GM12878 (cell line): ENCODE data around the gene GGCX. TPM values are rescaled to one million over a fixed set of nuclear protein-coding genes. Genes with fewer than 3 reads are reported as not detected.

Source experiments
- ATAC-seq: fragments of 200-7000 bp; cut with Tn5 transposase; 3 replicates; pipeline ENCODE4 v1.9.1; 2020; ENCODE audit warnings: mild to moderate bottlenecking, moderate library complexity
- BruUV-seq: library from RNA; stranded (reverse); fragments of 400-500 nt; replicated peaks from 2 replicates; lab custom pipeline; 2021; lab: Mats Ljungman, UMichigan
- CTCF ChIA-PET: fragments of 300-600 bp; sonication (Branson Sonifier 250); formaldehyde crosslinking; extraction: SDS; loops from one replicate; lab custom pipeline; 2021; ENCODE audit warnings: inconsistent platforms; lab: Yijun Ruan, JAX
- POLR2A ChIA-PET: fragments of 350-600 bp; formaldehyde crosslinking; extraction: SDS; loops from one replicate; lab custom pipeline; 2021; ENCODE audit warnings: inconsistent platforms; lab: Charles Lee
- RAD21 ChIA-PET: fragments of 300-600 bp; sonication (Branson Sonifier 250); formaldehyde crosslinking; loops from one replicate; lab custom pipeline; 2023; ENCODE audit warnings: antibody characterized with exemption; ENCODE audit not compliant: unreplicated experiment; lab: Charles Lee
- SMC1A ChIA-PET: fragments of 300-600 bp; sonication (Branson Sonifier 250); formaldehyde crosslinking; loops from one replicate; lab custom pipeline; 2023; ENCODE audit not compliant: unreplicated experiment, uncharacterized antibody; lab: Charles Lee
- DNase-seq: peaks from one replicate; pipeline ENCODE4 v3.0.0-alpha.2; 2011; ENCODE audit warnings: low read depth, low spot score
- FAIRE-seq: peaks from 3 replicates; lab custom pipeline; 2011; peaks lifted over from hg19 to GRCh38; lab: Jason Lieb, UNC
- H2AFZ ChIP-seq: 2 replicates; pipeline ENCODE4 v1.6.0; 2011; ENCODE audit warnings: low read depth, low read length, control low read depth; ENCODE audit not compliant: control insufficient read depth
- H3K27ac ChIP-seq: 2 replicates; pipeline ENCODE4 v1.5.1; 2011; ENCODE audit warnings: control low read depth; ENCODE audit not compliant: control insufficient read depth, insufficient read depth
- H3K27me3 ChIP-seq, 2 experiments: replicated peaks in 1 of 2; 2 replicates each; pipeline versions ENCODE4 v1.6.0 to v1.6.1; 2011; ENCODE audit warnings: low read length in 1 of 2; ENCODE audit not compliant: control insufficient read depth in 2 of 2, insufficient read depth in 2 of 2
- H3K36me3 ChIP-seq, 2 experiments: 2 replicates each; pipeline ENCODE4 v1.5.1; 2011; ENCODE audit warnings: low read length in 1 of 2; ENCODE audit not compliant: control insufficient read depth in 2 of 2, insufficient read depth in 2 of 2
- H3K4me1 ChIP-seq: 2 replicates; pipeline ENCODE4 v1.6.1; 2011; ENCODE audit warnings: mild to moderate bottlenecking, low read length, moderate library complexity, mixed read lengths; ENCODE audit not compliant: control insufficient read depth, insufficient read depth
- H3K4me2 ChIP-seq: 2 replicates; pipeline ENCODE4 v1.6.0; 2011; ENCODE audit warnings: control low read depth; ENCODE audit not compliant: control insufficient read depth, insufficient read depth
- H3K4me3 ChIP-seq: fragments of 200-600 bp; sonication (generic); 2 replicates; pipeline ENCODE4 v1.5.1; 2016
- H3K79me2 ChIP-seq: 2 replicates; pipeline ENCODE4 v1.6.0; 2011; ENCODE audit warnings: low read length; ENCODE audit not compliant: control insufficient read depth, insufficient read depth
- H3K9ac ChIP-seq: 2 replicates; pipeline ENCODE4 v1.8.0; 2011; ENCODE audit warnings: low read length, control low read depth, mixed read lengths; ENCODE audit not compliant: control insufficient read depth, insufficient read depth
- H3K9me3 ChIP-seq: replicated peaks from 3 replicates; pipeline ENCODE4 v1.5.1; 2011; ENCODE audit warnings: mild to moderate bottlenecking, low read length; ENCODE audit not compliant: control insufficient read depth, insufficient read depth
- H4K20me1 ChIP-seq: 2 replicates; pipeline ENCODE4 v1.6.0; 2011; ENCODE audit not compliant: control insufficient read depth, insufficient read depth
- POLR2AphosphoS2 ChIP-seq: IDR thresholded peaks from 2 replicates; pipeline ENCODE4 v1.6.1; 2011; ENCODE audit warnings: low read depth, mild to moderate bottlenecking, low read length, improper control_type of control experiment, moderate library complexity
- POLR2AphosphoS5 ChIP-seq: IDR thresholded peaks from 2 replicates; pipeline ENCODE4 v1.6.1; 2011; ENCODE audit warnings: mild to moderate bottlenecking, low read length, inconsistent platforms
- TCF3 ChIP-seq: IDR thresholded peaks from 2 replicates; pipeline ENCODE4 v1.6.1; 2012; ENCODE audit warnings: low read depth, mild to moderate bottlenecking, low read length, borderline replicate concordance; ENCODE audit not compliant: insufficient read depth
- WGBS: methylation state at CpG from one replicate; pipeline ENCODE4 v1.1.6; 2016; ENCODE audit warnings: low lambda C conversion rate; ENCODE audit not compliant: insufficient replicate concordance, insufficient coverage; ENCODE audit errors: missing lambda C conversion rate; 5-methylcytosine and 5-hydroxymethylcytosine counted together
- in situ Hi-C: fragments of 300-500 bp; cut with MboI; formaldehyde crosslinking; loops from 9 replicates; pipeline ENCODE4 v1.14.3; 2018; ENCODE audit warnings: mixed read lengths
- intact Hi-C: fragments of 100-400 bp; cut with micrococcal nuclease; formaldehyde crosslinking; loops from one replicate; pipeline ENCODE4 v1.14.2; 2022; ENCODE audit not compliant: unreplicated experiment
- polyA plus RNA-seq, 11 experiments: library from polyadenylated mRNA; depleted of rRNA in 4 of 11; unstranded in 6 of 11; stranded (reverse) in 5 of 11; fragments of >200 nt; fragmentation: Nextera tagmentation in 4 of 11; fragmentation: Illumina TruSeq in 1 of 11; extraction: Ambion mirVana in 4 of 11; extraction: Trizol in 1 of 11; gene quantifications; 1 replicate in 1 of 11; 2 replicates in 10 of 11; pipeline versions ENCODE4 v1.2.1 to v1.2.3, GENCODE V29; 2011 to 2016; ENCODE audit warnings: inconsistent platforms in 2 of 11, missing spikeins in 2 of 11, low read depth in 1 of 11
- total RNA-seq, 4 experiments: library from RNA; depleted of rRNA in 3 of 4; stranded (reverse); fragments of >200 nt in 3 of 4; fragmentation: Illumina TruSeq in 1 of 4; extraction: Trizol in 1 of 4; gene quantifications; 2 replicates each; pipeline versions ENCODE4 v1.2.1 to v1.2.3, GENCODE V29; 2013 to 2021

The GGCX gene
- total and polyA plus RNA-seq, 10 of the 15 experiments (the other 5 are each of a cell fraction or from before 2014, with no cell fraction given), result 18.1 to 52.7 (median 25.0) TPM

GRCh38 chr2:85599468-85600234, 38.4 kb upstream of the GGCX start:
- no peaks in the 10 kb centered on the region for H3K9me3 ChIP-seq
- in situ Hi-C loops, result no loop called here
- DNase-seq, result no peak
- FAIRE-seq, result no peak
- WGBS, result 81% methylated on average over 17 of the region's 17 CpGs
- TF ChIP-seq POLR2AphosphoS2 (0 out of 2 replicates have a peak, but pooled peaks have one; percentile 38), POLR2AphosphoS5 (no peak; the same call in 1 of the 2 replicates)
- H3K9ac ChIP-seq, result no peak overlapping the region
- ChIA-PET POLR2A (interaction anchor here (1.9 kb wide), 1 partner anchor 12 kb away, joined by 10 read pairs; the partner anchor contains the start of gene C2orf68), SMC1A (no interaction called here), RAD21 (no interaction called here), CTCF (no interaction called here)
- BruUV-seq, result no TSS peak
- no peaks in the 10 kb centered on the region for H3K27me3 ChIP-seq
- ATAC-seq, result no peak
- intact Hi-C loops, result no loop called here
- H3K79me2 ChIP-seq, result peaks cover 27% of the 10 kb centered on the region
- H3K4me3 ChIP-seq, result no peak overlapping the region
- no peak overlapping the region for H2AFZ ChIP-seq
- peaks cover 5% of the 10 kb centered on the region for H3K4me1 ChIP-seq
- H3K36me3 ChIP-seq, result peaks cover 0 to 14% of the 10 kb centered on the region in 2 experiments; a peak in 3 of 4 replicates
- no peak overlapping the region for H3K4me2 ChIP-seq
- no peak overlapping the region for H3K27ac ChIP-seq
- no peaks in the 10 kb centered on the region for H4K20me1 ChIP-seq

GRCh38 chr2:85598594-85599340, 37.5 kb upstream of the GGCX start:
- Histone ChIP-seq H3K27me3 (no peaks in the 10 kb centered on the region), H3K9me3 (no peaks in the 10 kb centered on the region), H3K4me1 (peaks cover 9% of the 10 kb centered on the region), H2AFZ (no peak overlapping the region), H3K79me2 (peaks cover 28% of the 10 kb centered on the region), H3K4me2 (no peak overlapping the region), H3K4me3 (no peak overlapping the region), H3K27ac (no peak overlapping the region), H3K9ac (no peak overlapping the region), H3K36me3 (peaks cover 0 to 14% of the 10 kb centered on the region in 2 experiments; a peak in 3 of 4 replicates), H4K20me1 (no peaks in the 10 kb centered on the region)
- WGBS, result 85% methylated on average over 14 of the region's 14 CpGs
- intact Hi-C loops (no loop called here), in situ Hi-C loops (no loop called here)
- ChIA-PET RAD21 (no interaction called here), SMC1A (no interaction called here), CTCF (no interaction called here), POLR2A (no interaction called here)
- FAIRE-seq (no peak), ATAC-seq (no peak), DNase-seq (no peak)
- BruUV-seq, result no TSS peak
- no peak for TF ChIP-seq TCF3
